Mammary epithelial cell (primary cell): ENCODE results near the gene ATXN10.

Source experiments
- CTCF ChIP-seq, 2 donors: IDR thresholded peaks in 1 of 2; conservative IDR thresholded peaks in 1 of 2; 2 replicates each; pipeline ENCODE4 v1.5.1; 2011 to 2012; ENCODE audit warnings: inconsistent platforms in 2 of 2, low read length in 2 of 2, mild to moderate bottlenecking in 2 of 2, control low read depth in 1 of 2, low read depth in 1 of 2; ENCODE audit not compliant: insufficient read depth in 1 of 2; ENCODE audit errors: extremely low read depth in 1 of 2
- EZH2 ChIP-seq: IDR thresholded peaks from 2 replicates; pipeline ENCODE4 v1.6.1; 2012; ENCODE audit warnings: low read length, inconsistent platforms, borderline replicate concordance

- TF ChIP-seq CTCF (conservative IDR thresholded peaks at IDR 0.05 in 1 of 2, IDR thresholded peaks at IDR 0.05 in 1 of 2; ENCODE audit: extremely low read depth in 1 of 2, insufficient read depth in 1 of 2, low read depth in 1 of 2, low read length in 2 of 2) (no peak), EZH2 (no peak)
Observed at GRCh38 chr22:45726081-45726480, 54.4 kb downstream of the ATXN10 start.
